GM12875 (cell line): ENCODE data around the gene ADORA1.

Source experiments
- H3K4me3 ChIP-seq: one replicate; pipeline ENCODE4 v1.5.1; 2011; ENCODE audit warnings: low read depth, low read length, control low read depth
- TF ChIP-seq, protein P1 (sequence below): IDR thresholded peaks from 2 replicates; pipeline ENCODE4 v1.5.1; 2011; ENCODE audit warnings: low read depth, mild to moderate bottlenecking, control low read depth, inconsistent platforms, low read length, moderate library complexity, borderline replicate concordance; ENCODE audit not compliant: insufficient read depth

The ADORA1 gene

DNA sequence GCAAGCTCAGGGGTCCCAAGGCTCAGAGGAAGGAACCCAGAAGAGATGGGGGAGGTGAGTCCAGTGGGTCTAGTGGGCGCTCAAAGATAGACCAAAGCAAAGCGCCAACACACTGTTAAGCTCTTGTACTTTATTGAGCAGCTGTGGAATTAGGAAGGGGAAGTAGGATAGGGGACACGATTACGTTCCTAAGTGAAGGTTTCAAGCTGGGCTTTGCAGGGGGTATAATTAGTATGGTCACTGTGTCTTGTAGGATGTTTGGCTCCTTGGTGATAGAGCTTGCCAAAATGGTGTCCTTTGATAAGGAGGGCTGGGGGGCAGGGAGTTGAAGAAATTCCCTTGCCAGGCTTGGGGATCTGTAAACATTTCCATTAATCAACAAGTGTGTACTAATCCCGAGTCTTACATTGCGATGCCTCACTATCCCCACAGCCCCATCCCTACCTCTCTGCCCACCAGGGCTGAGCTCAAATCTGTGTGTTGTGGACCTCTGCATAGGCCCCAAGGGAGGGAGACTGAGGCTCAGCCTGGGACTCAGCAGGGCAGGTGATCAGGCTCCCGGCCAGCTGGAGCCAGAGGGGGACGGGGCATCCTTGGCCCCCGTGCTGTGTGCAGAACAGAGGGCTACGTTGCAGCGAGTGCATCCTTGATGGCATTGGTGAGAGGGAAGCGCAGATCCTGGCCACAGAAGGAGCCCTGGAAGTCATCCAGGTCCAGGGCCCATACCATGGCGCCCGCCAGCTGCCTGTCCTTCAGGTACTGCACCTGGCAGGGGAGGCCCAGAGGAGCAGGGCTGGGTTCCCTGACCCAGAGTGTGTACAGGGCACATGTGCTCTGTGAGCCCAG, 51.5 kb downstream of the ADORA1 start:
- TF ChIP-seq, protein P1, sequence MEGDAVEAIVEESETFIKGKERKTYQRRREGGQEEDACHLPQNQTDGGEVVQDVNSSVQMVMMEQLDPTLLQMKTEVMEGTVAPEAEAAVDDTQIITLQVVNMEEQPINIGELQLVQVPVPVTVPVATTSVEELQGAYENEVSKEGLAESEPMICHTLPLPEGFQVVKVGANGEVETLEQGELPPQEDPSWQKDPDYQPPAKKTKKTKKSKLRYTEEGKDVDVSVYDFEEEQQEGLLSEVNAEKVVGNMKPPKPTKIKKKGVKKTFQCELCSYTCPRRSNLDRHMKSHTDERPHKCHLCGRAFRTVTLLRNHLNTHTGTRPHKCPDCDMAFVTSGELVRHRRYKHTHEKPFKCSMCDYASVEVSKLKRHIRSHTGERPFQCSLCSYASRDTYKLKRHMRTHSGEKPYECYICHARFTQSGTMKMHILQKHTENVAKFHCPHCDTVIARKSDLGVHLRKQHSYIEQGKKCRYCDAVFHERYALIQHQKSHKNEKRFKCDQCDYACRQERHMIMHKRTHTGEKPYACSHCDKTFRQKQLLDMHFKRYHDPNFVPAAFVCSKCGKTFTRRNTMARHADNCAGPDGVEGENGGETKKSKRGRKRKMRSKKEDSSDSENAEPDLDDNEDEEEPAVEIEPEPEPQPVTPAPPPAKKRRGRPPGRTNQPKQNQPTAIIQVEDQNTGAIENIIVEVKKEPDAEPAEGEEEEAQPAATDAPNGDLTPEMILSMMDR: no peak
- no peak overlapping the region for H3K4me3 ChIP-seq

DNA sequence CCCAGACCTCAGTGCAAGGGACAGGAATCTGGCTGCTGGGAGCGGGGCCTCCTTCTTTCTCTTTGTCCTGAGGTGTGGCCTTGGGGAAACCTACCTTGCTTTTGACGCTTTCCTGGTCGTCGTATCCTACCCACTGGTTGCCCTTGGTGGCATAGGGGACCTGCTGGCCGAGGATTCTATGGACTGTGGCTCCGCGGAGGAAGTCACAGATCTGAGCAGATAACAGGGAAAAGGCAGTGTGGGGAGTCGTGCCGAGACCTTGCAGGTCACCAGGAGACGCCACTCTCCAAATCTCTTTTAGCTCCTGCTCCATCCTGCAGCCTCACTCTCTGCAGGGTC, 52.1 kb downstream of the ADORA1 start:
- H3K4me3 ChIP-seq: no peak overlapping the region
- TF ChIP-seq, protein P1: no peak

DNA sequence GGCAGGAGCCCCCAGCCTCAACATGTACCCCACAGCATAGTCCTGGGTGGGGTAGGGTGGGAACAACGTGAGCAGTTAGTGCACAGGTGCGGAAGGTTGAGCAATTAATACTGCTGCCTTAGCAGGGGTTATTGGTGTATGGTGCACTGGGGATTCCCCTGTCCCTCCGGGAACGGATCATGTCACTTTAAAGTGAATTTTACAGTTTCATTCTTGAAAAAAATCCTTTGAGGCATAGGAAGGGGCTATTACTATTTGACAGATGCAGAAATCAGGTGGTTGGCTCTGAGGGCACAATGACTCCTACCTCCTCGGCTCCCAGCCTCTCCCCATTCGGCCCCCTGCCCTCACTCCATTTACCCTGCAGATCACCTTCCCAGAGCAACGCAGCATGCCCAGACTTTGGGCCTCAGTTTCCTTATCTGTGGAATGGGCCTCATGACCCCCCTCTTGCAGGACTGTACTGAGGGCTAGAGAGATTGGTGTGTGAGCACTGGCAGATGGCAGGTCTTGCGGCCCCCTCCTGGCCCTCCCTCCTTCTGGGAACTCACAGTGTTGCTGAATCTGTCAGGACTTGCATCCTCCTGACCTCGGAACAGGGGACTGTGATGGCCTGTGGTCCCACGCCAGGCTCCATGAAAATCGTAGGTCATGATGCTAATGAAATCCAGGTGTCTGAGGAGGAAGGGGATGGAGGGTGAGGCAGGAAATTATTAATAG, 53.2 kb downstream of the ADORA1 start:
- TF ChIP-seq, protein P1: no peak

DNA sequence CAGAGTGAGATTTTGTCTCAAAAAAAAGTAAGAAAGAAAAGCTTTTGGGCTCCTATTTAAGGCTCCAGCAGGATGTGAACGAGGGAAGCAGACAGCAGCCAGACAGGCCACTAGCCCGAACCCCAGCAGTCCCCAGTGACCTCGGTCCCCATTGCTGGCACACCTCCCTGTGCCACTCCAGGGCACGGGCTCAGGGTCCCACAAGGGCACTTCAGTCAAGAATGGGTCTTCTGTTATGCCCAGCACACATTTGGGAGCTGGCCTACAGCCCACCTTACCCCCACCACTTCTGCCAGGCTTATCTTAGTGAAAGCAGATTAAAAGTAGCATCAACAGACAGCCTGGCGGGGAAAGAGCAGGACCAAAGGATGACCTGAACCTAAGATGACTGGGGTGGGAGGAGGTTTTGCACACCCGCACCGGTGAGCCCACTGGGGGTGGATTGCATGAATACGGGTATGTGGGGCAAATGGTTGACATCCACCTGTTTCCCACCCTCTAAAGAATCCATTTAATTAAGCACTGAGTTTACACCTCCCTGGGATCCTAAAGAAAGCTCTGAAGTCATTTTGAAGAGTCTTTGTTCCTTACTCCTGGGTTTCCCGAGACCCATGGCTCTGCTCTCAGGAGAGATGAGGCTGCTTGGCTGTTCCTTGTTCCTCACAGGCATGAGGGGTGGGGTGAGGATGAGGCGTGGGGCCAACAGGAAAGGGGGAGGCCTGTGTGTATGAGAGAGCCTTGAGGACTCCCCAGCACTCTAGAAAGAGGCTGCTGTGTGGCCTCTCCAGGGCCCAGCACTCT, 54.3 kb downstream of the ADORA1 start:
- TF ChIP-seq, protein P1: no peak
- H3K4me3 ChIP-seq: no peak overlapping the region

More for the DNA sequence above, 53.2 kb downstream of the ADORA1 start:
- no peak overlapping the region for H3K4me3 ChIP-seq

DNA sequence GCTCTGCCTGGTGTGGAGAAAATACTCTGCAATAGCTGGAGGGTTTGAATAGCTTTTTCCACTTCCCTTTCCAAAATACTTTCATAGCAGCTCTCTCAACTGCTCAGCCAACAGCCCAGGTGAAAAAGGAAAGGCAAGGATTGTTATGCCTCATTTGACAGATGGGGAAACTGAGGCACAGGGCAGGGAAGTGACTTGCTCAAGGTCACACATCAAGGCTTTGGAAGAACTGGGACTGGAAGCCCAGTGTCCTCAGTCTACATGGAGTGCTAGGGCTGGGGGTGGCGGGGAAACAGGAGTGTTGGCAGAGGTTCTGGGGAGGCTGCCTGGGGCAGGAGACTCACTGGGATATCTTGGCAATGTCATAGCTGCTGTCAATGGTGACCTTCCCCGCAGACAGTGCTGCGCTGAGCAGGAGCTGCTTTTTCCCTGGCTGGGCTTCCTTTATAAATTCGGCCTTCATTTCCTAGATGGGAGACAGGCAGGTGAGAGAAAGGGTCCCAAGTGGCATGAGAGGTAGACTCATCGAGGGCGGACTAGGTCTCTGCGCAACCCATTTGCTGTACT, 54.9 kb downstream of the ADORA1 start:
- TF ChIP-seq, protein P1: no peak
- no peak overlapping the region for H3K4me3 ChIP-seq

DNA sequence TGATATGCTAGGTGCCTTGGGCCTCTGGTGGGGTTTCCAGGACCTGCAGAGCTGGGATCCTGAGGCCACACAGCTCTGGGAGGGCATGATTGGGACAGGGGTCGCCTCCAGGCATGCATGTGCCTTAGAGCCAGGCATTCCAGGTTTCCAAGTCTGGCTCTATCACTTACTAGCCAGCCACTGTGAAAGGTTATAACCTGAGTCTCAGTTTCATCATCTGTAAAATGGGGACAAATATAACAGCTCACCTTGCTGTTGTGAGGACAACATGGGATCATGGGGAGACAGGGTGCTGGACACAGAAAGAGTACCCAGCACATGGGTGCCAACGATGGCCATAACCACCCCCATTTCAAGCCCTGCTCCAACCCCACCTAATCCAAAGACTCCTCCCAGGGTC, 56.3 kb downstream of the ADORA1 start:
- H3K4me3 ChIP-seq: no peak overlapping the region
- TF ChIP-seq, protein P1: no peak
